Measurements from ENCODE around the gene TMEM63A. TPM values are rescaled to one million over a fixed set of nuclear protein-coding genes. Genes with fewer than 3 reads are reported as not detected.

The TMEM63A gene
- polyA plus RNA-seq, 3 donors, result 3.0 to 48.0 (median 5.8) TPM

DNA sequence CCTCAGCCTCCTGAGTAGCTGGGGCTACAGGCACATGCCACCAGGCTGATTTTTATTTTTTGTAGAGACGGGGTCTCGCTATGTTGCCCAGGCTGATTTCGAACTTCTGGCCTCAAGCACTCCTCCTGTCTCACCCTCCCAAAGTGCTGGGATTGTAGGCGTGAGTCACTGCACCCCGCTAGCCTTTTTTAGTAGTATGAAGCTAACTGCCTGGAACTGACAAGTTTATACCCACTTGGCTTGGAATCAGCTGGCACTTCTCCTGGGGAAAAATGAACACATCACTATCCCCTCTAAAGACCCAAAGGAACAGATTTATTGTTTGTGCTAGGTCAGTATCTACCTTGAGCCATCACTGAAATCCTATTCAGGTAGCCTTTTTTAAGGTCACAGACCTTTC, 19.0 kb downstream of the TMEM63A start:
- no peaks in the 10 kb centered on the region for H3K9me3 Mint-ChIP-seq
- no peaks in the 10 kb centered on the region for H3K27me3 Mint-ChIP-seq (ENCODE audit: low read depth in 3 of 3)
- H3K4me3 ChIP-seq (replicated peaks in 1 of 3; ENCODE audit: low read depth in 2 of 3, low read length in 3 of 3), result no peak overlapping the region
- H3K36me3 Mint-ChIP-seq, result peaks cover 82 to 92% of the 10 kb centered on the region in 2 donors
- no peak overlapping the region for H3K27ac ChIP-seq (ENCODE audit: low read depth in 1 of 2, low read length in 2 of 2)
- H3K27me3 ChIP-seq (ENCODE audit: control insufficient read depth in 2 of 2, insufficient read depth in 2 of 2, low read length in 2 of 2), result no peaks in the 10 kb centered on the region
- H3K9ac ChIP-seq (ENCODE audit: insufficient read depth, low read length, poor library complexity, severe bottlenecking), result no peak overlapping the region
- intact Hi-C loops (cut with micrococcal nuclease), result no loop called here
- TF ChIP-seq, protein P1, sequence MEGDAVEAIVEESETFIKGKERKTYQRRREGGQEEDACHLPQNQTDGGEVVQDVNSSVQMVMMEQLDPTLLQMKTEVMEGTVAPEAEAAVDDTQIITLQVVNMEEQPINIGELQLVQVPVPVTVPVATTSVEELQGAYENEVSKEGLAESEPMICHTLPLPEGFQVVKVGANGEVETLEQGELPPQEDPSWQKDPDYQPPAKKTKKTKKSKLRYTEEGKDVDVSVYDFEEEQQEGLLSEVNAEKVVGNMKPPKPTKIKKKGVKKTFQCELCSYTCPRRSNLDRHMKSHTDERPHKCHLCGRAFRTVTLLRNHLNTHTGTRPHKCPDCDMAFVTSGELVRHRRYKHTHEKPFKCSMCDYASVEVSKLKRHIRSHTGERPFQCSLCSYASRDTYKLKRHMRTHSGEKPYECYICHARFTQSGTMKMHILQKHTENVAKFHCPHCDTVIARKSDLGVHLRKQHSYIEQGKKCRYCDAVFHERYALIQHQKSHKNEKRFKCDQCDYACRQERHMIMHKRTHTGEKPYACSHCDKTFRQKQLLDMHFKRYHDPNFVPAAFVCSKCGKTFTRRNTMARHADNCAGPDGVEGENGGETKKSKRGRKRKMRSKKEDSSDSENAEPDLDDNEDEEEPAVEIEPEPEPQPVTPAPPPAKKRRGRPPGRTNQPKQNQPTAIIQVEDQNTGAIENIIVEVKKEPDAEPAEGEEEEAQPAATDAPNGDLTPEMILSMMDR (IDR thresholded peaks at IDR 0.05), result no peak
- peaks cover 81 to 100% of the 10 kb centered on the region in 2 donors for H3K36me3 ChIP-seq (replicated peaks in 1 of 2; ENCODE audit: control insufficient read depth in 1 of 2, insufficient read depth in 2 of 2, low read length in 2 of 2)
- H3K4me1 Mint-ChIP-seq, result peaks cover 14% of the 10 kb centered on the region
- H3K4me3 Mint-ChIP-seq, result no peak overlapping the region
- H4K20me1 ChIP-seq (ENCODE audit: insufficient read depth, low read length), result no peaks in the 10 kb centered on the region
- H2AFZ ChIP-seq (ENCODE audit: insufficient read depth, low read depth, low read length, poor library complexity, severe bottlenecking), result no peak overlapping the region
- H3K79me2 ChIP-seq (ENCODE audit: insufficient read depth, low read length), result no peaks in the 10 kb centered on the region
- no peak for DNase-seq
- no peaks in the 10 kb centered on the region for H3K9me3 ChIP-seq (replicated peaks in 1 of 2; ENCODE audit: control insufficient read depth in 1 of 2, insufficient read depth in 1 of 2, low read length in 2 of 2)
- WGBS (ENCODE audit: insufficient coverage), result 100% methylated on average over 2 of the region's 5 CpGs
- H3K4me2 ChIP-seq (replicated peaks; ENCODE audit: extremely low read depth, low read length, poor library complexity, severe bottlenecking), result no peak overlapping the region
- H3K27ac Mint-ChIP-seq, result peak overlapping the region in 1 of 7 donors; percentile 19
- H3K4me1 ChIP-seq (ENCODE audit: control insufficient read depth in 1 of 2, insufficient read depth in 2 of 2, low read length in 2 of 2), result peaks cover 10 to 15% of the 10 kb centered on the region in 2 donors

DNA sequence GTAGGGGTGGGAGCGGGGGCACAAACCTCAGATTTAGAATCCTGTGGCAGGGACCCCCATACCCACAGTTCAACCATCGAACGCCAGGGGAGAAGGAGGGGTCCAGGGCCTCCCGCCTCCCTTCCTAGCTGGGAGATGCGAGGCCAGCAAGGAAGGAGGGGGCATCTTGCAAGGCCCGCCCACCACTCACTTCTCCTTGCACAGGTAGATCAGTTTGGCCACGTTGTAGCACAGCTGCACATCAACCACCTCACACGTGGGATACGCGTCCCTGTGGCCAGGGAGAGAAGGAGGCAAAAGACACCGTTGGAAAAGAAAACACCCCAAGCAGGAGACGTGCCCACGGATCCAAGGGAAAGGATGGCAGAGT, 19.6 kb downstream of the TMEM63A start:
- Histone ChIP-seq H3K36me3 (replicated peaks in 1 of 2; ENCODE audit: control insufficient read depth in 1 of 2, insufficient read depth in 2 of 2, low read length in 2 of 2) (peaks cover 78 to 100% of the 10 kb centered on the region in 2 donors), H2AFZ (ENCODE audit: insufficient read depth, low read depth, low read length, poor library complexity, severe bottlenecking) (no peak overlapping the region), H3K27ac (ENCODE audit: low read depth in 1 of 2, low read length in 2 of 2) (no peak overlapping the region), H4K20me1 (ENCODE audit: insufficient read depth, low read length) (no peaks in the 10 kb centered on the region), H3K4me3 (replicated peaks in 1 of 3; ENCODE audit: low read depth in 2 of 3, low read length in 3 of 3) (no peak overlapping the region), H3K27me3 (ENCODE audit: control insufficient read depth in 2 of 2, insufficient read depth in 2 of 2, low read length in 2 of 2) (no peaks in the 10 kb centered on the region), H3K4me2 (replicated peaks; ENCODE audit: extremely low read depth, low read length, poor library complexity, severe bottlenecking) (no peak overlapping the region), H3K9ac (ENCODE audit: insufficient read depth, low read length, poor library complexity, severe bottlenecking) (no peak overlapping the region), H3K4me1 (ENCODE audit: control insufficient read depth in 1 of 2, insufficient read depth in 2 of 2, low read length in 2 of 2) (peaks cover 10 to 15% of the 10 kb centered on the region in 2 donors), H3K79me2 (ENCODE audit: insufficient read depth, low read length) (no peaks in the 10 kb centered on the region), H3K9me3 (replicated peaks in 1 of 2; ENCODE audit: control insufficient read depth in 1 of 2, insufficient read depth in 1 of 2, low read length in 2 of 2) (no peaks in the 10 kb centered on the region)
- no peak for DNase-seq
- 93% methylated on average over 3 of the region's 13 CpGs for WGBS (ENCODE audit: insufficient coverage)
- peaks cover 14% of the 10 kb centered on the region for H3K4me1 Mint-ChIP-seq
- TF ChIP-seq, protein P1 (IDR thresholded peaks at IDR 0.05), result no peak
- H3K27me3 Mint-ChIP-seq (ENCODE audit: low read depth in 3 of 3), result no peaks in the 10 kb centered on the region
- no peaks in the 10 kb centered on the region for H3K9me3 Mint-ChIP-seq
- H3K27ac Mint-ChIP-seq, result no peak overlapping the region
- H3K36me3 Mint-ChIP-seq, result peaks cover 79 to 90% of the 10 kb centered on the region in 2 donors
- intact Hi-C loops (cut with micrococcal nuclease), result no loop called here
- H3K4me3 Mint-ChIP-seq, result no peak overlapping the region

All from CD14-positive monocyte (primary cell).